K562 (cell line): ENCODE measurements around the gene ENDOV. TPM values are rescaled to one million over a fixed set of nuclear protein-coding genes. Genes with fewer than 3 reads are reported as not detected.
A peak's percentile ranks its signal among the peaks of the same experiment; 100 is the strongest.

ENCODE experiments used
- CBX1 ChIP-seq: sonication (generic); IDR thresholded peaks from 2 replicates; pipeline ENCODE4 v1.6.1; 2016; ENCODE audit warnings: antibody characterized with exemption, low read depth, mild to moderate bottlenecking
- EP300 ChIP-seq: IDR thresholded peaks from 2 replicates; pipeline ENCODE4 v1.6.1; 2012; ENCODE audit warnings: low read length, improper control_type of control experiment
- FIP1L1 ChIP-seq: fragments of 200-400 bp; formaldehyde crosslinking; IDR thresholded peaks from 2 replicates; pipeline ENCODE4 v1.6.1; 2018; ENCODE audit warnings: mild to moderate bottlenecking, low read depth, low read length; ENCODE audit not compliant: poor library complexity, severe bottlenecking
- FOXJ3 ChIP-seq: sonication (generic); formaldehyde crosslinking; IDR thresholded peaks from 2 replicates; pipeline ENCODE4 v1.4.0; 2020; ENCODE audit warnings: mild to moderate bottlenecking, missing genetic modification reagents
- GATAD2B ChIP-seq: fragments of 450-650 bp; IDR thresholded peaks from 2 replicates; pipeline ENCODE4 v1.6.1; 2017; ENCODE audit warnings: mild to moderate bottlenecking, borderline replicate concordance
- HNRNPLL ChIP-seq: fragments of 200-400 bp; formaldehyde crosslinking; IDR thresholded peaks from 2 replicates; pipeline ENCODE4 v1.6.1; 2017; ENCODE audit warnings: low read length, low read depth, mild to moderate bottlenecking; ENCODE audit not compliant: poor library complexity, severe bottlenecking
- KDM1A ChIP-seq, 2 experiments: fragments of 450-650 bp; IDR thresholded peaks; 2 replicates each; pipeline ENCODE4 v1.6.1; 2016; ENCODE audit warnings: mild to moderate bottlenecking in 2 of 2
- MECOM ChIP-seq: fragments of 250-450 bp; sonication (Bioruptor Pico); IDR thresholded peaks from 2 replicates; pipeline ENCODE4 v1.8.0; 2022; ENCODE audit warnings: inconsistent platforms
- MEIS2 ChIP-seq: fragments of 450-650 bp; IDR thresholded peaks from 2 replicates; pipeline ENCODE4 v1.6.1; 2014; ENCODE audit warnings: mild to moderate bottlenecking; ENCODE audit not compliant: partially characterized antibody
- MXI1 ChIP-seq: IDR thresholded peaks from 2 replicates; pipeline ENCODE4 v1.6.1; 2011; ENCODE audit warnings: low read depth, mild to moderate bottlenecking, improper control_type of control experiment, low read length
- POLR3A ChIP-seq: IDR thresholded peaks from 2 replicates; pipeline ENCODE4 v1.6.1; 2011; ENCODE audit warnings: borderline replicate concordance, mild to moderate bottlenecking, moderate library complexity; ENCODE audit not compliant: insufficient read length, insufficient read depth; ENCODE audit errors: extremely low read depth
- SNIP1 ChIP-seq: fragments of 450-650 bp; IDR thresholded peaks from 2 replicates; pipeline ENCODE4 v1.7.1; 2017; ENCODE audit warnings: low read depth, mild to moderate bottlenecking
- TRIM24 ChIP-seq, 2 experiments: fragments of 450-650 bp; IDR thresholded peaks; 2 replicates each; pipeline ENCODE4 v1.6.1; 2016
- ZBTB33 ChIP-seq: sonication (generic); formaldehyde crosslinking; IDR thresholded peaks from 2 replicates; pipeline ENCODE4 v1.8.1; 2023; ENCODE audit warnings: mild to moderate bottlenecking, missing genetic modification reagents
- ZBTB34 ChIP-seq: fragments of 250-450 bp; sonication (Bioruptor Pico); IDR thresholded peaks from 2 replicates; pipeline ENCODE4 v1.8.0; 2021; ENCODE audit warnings: mild to moderate bottlenecking, moderate library complexity
- ZMIZ1 ChIP-seq, 2 experiments: fragments of 150-350 bp in 1 of 2; IDR thresholded peaks; 2 replicates each; pipeline ENCODE4 v1.6.1; 2012 to 2016; ENCODE audit warnings: low read depth in 2 of 2, low read length in 2 of 2, mild to moderate bottlenecking in 1 of 2, moderate library complexity in 1 of 2
- ZNF354B ChIP-seq: fragments of 250-450 bp; sonication (Bioruptor Pico); IDR thresholded peaks from 2 replicates; pipeline ENCODE4 v1.4.0; 2020
- ZNF639 ChIP-seq, 2 experiments: fragments of 200-800 bp in 1 of 2; sonication (Bioruptor generic) in 1 of 2; sonication (generic) in 1 of 2; formaldehyde crosslinking in 1 of 2; IDR thresholded peaks in 1 of 2; conservative IDR thresholded peaks in 1 of 2; 2 replicates each; pipeline versions ENCODE4 v1.5.0 to v1.6.1; 2016 to 2020; ENCODE audit warnings: missing compliant biosample characterization in 1 of 2, missing genetic modification characterization in 1 of 2, missing genetic modification reagents in 1 of 2
- ZNF778 ChIP-seq: fragments of 450-650 bp; formaldehyde crosslinking; IDR thresholded peaks from 2 replicates; pipeline ENCODE4 v1.4.0; 2020; ENCODE audit warnings: mild to moderate bottlenecking, moderate library complexity
- polyA plus RNA-seq, 8 experiments: library from polyadenylated mRNA; depleted of rRNA in 4 of 8; stranded (reverse) in 5 of 8; unstranded in 3 of 8; fragments of >200 nt; fragmentation: Nextera tagmentation in 2 of 8; fragmentation: Illumina TruSeq in 1 of 8; extraction: Ambion mirVana in 2 of 8; extraction: Trizol in 1 of 8; gene quantifications; 2 replicates each; pipeline versions ENCODE4 v1.2.1 to v1.2.3, GENCODE V29; 2011 to 2014; ENCODE audit warnings: inconsistent platforms in 1 of 8, missing spikeins in 1 of 8
- total RNA-seq, 7 experiments: library from RNA; depleted of rRNA in 6 of 7; stranded (reverse); fragments of >200 nt in 6 of 7; fragmentation: Illumina TruSeq in 2 of 7; extraction: Trizol in 2 of 7; gene quantifications; 2 replicates each; pipeline versions ENCODE4 v1.2.1 to v1.2.3, GENCODE V29; 2011 to 2021; ENCODE audit warnings: low replicate concordance in 1 of 7

The ENDOV gene
- total and polyA plus RNA-seq, 9 of the 15 experiments (the other 6 are each of a cell fraction or from before 2014, with no cell fraction given), result 1.2 to 8.2 (median 3.7) TPM

GRCh38 chr17:80457236-80457856 lies 42.4 kb downstream of the ENDOV start (continued):
- TF ChIP-seq SNIP1 (no peak), ZMIZ1 (IDR thresholded peaks at IDR 0.05; ENCODE audit: low read depth in 2 of 2, low read length in 2 of 2) (no peak), MEIS2 (no peak), MXI1 (no peak), FIP1L1 (no peak), CBX1 (no peak), FOXJ3 (no peak), ZNF778 (CRISPR knock-in tag) (no peak), HNRNPLL (no peak), MECOM (CRISPR knock-in tag) (0 out of 2 replicates have a peak, but pooled peaks have one; percentile 18), POLR3A (no peak), KDM1A (IDR thresholded peaks at IDR 0.05) (peak in 1 of 2 experiments; percentile 6; a peak in 3 of 4 replicates), ZBTB34 (CRISPR knock-in tag) (no peak), ZBTB33 (no peak), ZNF354B (CRISPR knock-in tag) (no peak), GATAD2B (no peak), ZNF639 (CRISPR knock-in tag; conservative IDR thresholded peaks at IDR 0.05 in 1 of 2, IDR thresholded peaks at IDR 0.05 in 1 of 2) (no peak), EP300 (no peak), TRIM24 (IDR thresholded peaks at IDR 0.05) (0 out of 4 replicates have a peak, but pooled peaks of 1 of the 2 experiments have one; percentile 32)
